OCI-LY7 (cell line): Measurements from ENCODE around the gene ZNF407.

Source experiments
- CTCF ChIP-seq: fragments of 200-600 bp; sonication (generic); conservative IDR thresholded peaks from 2 replicates; pipeline ENCODE4 v1.5.1; 2014; ENCODE audit warnings: mild to moderate bottlenecking, antibody characterized with exemption, low read length, moderate library complexity, mixed read lengths
- EZH2phosphoT487 ChIP-seq: fragments of 200-600 bp; sonication (generic); IDR thresholded peaks from 2 replicates; pipeline ENCODE4 v1.6.1; 2018; ENCODE audit warnings: low read depth, borderline replicate concordance, mild to moderate bottlenecking, mixed run types, antibody characterized with exemption, low read length, moderate library complexity, mixed read lengths

GRCh38 chr18:74789078-74789477 is 191.4 kb downstream of the ZNF407 start:
- TF ChIP-seq CTCF: no peak
- no peak for TF ChIP-seq EZH2phosphoT487
